IMR-90 (cell line): ENCODE measurements around the gene CRABP1.

ENCODE experiments used
- BHLHE40 ChIP-seq: fragments of 150-350 bp; IDR thresholded peaks from 2 replicates; pipeline ENCODE4 v1.6.1; 2016; ENCODE audit warnings: mild to moderate bottlenecking, low read depth, low read length
- FOS ChIP-seq: fragments of 150-350 bp; IDR thresholded peaks from 2 replicates; pipeline ENCODE4 v1.6.1; 2016; ENCODE audit warnings: low read depth, low read length

DNA sequence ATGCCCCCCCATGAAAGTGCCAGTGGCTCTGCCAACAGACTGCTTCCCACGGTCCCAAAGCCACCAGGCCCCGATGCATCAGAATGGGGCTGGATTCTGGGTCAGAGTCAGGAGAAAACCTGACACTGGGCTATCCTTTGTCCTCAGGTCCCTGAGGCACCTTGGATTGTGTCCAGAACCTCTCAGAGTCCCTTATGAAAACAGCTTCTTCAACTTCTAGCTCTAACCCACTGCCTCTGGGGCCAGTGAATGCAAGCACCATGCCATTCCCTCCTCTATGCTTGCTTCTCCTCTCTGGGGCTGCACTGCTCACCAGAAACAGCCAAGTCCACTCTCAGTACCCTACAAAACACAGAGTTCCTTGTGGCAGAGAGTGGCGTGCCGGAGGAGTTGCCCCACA is 9.9 kb downstream of the CRABP1 start:
- TF ChIP-seq FOS (no peak), BHLHE40 (no peak)
